ENCODE results near the gene LAMP2.
"Not testable (repeated sequence)": the region's sequence is repeated elsewhere in the genome, so short reads cannot be mapped to it uniquely, and the experiment has no call there.

GRCh38 chrX:120490119-120490518 is 21.0 kb upstream of the LAMP2 start:
- not testable (repeated sequence) for TF ChIP-seq CTCF (IDR thresholded peaks at IDR 0.05; ENCODE audit: low read depth, low read length); POLR2A (IDR thresholded peaks at IDR 0.05; ENCODE audit: extremely low read depth, insufficient read length); MYC (IDR thresholded peaks at IDR 0.05; ENCODE audit: low read depth, low read length)

Data from NB4 (cell line).